Thyroid gland (tissue), 4 donors: ENCODE data around the gene SLC38A10.

Experiments
- POLR2A ChIP-seq, 2 donors: fragments of 450-650 bp; IDR thresholded peaks; one replicate each; pipeline ENCODE4 v1.6.1; 2017; ENCODE audit warnings: antibody characterized with exemption in 2 of 2, mild to moderate bottlenecking in 2 of 2, moderate library complexity in 1 of 2
- TF ChIP-seq, protein P1 (sequence below), 6 experiments: fragments of 200-600 bp in 3 of 6; fragments of 450-650 bp in 3 of 6; sonication (generic) in 3 of 6; IDR thresholded peaks; one replicate each; pipeline ENCODE4 v1.5.1; 2016 to 2019; ENCODE audit warnings: antibody characterized with exemption in 6 of 6, mild to moderate bottlenecking in 2 of 6, inconsistent platforms in 1 of 6, moderate library complexity in 1 of 6

DNA sequence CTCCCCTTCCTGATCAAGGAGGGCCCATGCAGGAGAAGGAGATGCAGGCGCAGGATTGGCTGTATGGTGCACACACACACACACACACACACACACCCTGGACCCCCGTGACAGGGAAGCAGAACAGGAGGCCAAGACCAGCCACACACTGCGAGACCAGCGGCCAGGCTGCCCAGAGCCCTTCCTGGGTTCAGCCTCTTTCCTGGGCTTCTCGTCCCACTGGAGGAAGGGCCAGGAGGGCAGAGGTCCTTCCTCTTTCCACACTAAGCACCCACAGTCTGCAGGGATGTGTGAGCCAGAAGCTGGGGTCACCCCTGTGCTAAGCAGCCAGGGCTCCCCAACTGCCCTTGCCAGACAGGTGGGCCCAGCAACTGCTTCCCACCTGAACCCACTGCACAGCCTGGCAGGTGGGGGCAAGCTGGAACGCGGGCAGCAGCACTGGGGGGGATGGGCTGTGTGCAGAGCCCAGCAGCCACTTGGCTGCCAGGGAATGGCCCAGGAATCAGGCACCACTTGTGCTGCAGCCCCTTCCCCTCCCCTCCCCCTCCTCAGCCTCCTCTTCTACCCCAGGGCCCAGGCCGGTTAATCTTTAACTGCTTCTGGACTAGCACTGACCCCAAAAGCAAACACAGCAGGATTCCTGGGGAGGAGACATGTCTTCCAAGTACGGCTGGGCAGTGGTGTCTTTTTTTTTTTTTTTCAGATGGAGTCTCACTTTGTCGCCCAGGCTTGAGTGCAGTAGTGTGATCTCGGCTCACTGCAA lies 44.6 kb upstream of the SLC38A10 start:
- no peak for TF ChIP-seq POLR2A (IDR thresholded peaks at IDR 0.05)
- TF ChIP-seq, protein P1, sequence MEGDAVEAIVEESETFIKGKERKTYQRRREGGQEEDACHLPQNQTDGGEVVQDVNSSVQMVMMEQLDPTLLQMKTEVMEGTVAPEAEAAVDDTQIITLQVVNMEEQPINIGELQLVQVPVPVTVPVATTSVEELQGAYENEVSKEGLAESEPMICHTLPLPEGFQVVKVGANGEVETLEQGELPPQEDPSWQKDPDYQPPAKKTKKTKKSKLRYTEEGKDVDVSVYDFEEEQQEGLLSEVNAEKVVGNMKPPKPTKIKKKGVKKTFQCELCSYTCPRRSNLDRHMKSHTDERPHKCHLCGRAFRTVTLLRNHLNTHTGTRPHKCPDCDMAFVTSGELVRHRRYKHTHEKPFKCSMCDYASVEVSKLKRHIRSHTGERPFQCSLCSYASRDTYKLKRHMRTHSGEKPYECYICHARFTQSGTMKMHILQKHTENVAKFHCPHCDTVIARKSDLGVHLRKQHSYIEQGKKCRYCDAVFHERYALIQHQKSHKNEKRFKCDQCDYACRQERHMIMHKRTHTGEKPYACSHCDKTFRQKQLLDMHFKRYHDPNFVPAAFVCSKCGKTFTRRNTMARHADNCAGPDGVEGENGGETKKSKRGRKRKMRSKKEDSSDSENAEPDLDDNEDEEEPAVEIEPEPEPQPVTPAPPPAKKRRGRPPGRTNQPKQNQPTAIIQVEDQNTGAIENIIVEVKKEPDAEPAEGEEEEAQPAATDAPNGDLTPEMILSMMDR (IDR thresholded peaks at IDR 0.05) = no peak
